Measurements from ENCODE around the gene RPL37. TPM values are rescaled to one million over a fixed set of nuclear protein-coding genes. Genes with fewer than 3 reads are reported as not detected.
"Not testable (repeated sequence)": the region's sequence is repeated elsewhere in the genome, so short reads cannot be mapped to it uniquely, and the experiment has no call there.

Gene RPL37
- total RNA-seq, 1 experiment from 2014 or later, result 565 TPM

DNA sequence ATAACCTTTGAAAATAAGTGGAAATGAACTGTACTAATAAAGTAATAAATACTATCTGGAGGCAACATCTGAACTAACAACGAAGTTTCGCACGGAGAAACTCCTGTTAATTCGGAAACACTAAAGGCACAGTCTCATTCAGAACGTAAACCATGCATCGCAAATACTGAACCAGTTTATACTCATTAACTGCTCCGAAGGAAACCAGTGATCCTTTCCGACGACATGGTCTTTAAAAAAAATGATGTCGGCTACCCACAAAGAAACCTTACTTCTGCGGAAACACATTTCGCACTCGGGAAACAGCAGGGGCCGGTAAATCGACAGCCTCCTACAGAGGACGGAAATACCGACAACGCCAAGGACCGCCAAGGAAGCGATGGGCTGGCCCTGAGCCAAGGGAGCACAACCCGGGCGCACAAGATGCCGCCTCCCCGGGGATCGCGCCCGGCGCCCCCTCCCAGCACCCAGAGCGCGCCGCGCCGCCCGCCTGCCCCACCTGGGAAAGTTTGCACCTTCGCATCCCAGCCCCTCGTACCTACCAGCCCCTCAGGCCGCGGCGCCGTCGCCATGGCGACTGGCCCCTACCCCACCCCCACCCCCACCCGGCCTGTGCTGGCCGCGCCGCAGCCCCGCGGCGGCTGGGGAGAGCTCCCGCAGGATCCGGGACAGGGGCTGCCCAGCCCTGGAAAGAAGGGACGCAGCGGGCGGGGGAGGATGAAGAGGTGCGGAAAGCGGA lies 37.6 kb downstream of the RPL37 start:
- DNase-seq (ENCODE audit: low read depth), result peak; percentile 68

DNA sequence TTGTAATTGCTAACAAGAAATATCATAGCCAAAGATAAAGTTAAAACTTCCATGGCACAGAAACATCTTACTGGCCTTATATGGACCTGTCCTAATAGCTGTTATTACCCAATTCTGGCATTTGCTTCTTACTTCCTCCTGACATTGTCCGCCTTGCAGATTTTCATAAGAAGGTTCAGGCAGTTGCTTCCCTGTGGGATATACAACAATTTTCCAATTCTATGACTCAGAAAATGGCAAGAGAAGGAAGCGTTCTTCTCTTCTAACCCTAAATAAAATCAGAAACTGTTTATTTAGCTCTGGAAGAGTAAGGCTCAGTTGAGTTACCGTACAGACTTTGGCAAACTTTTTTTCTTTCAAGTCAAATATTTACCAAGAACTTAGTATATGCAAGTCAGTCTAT lies 38.5 kb downstream of the RPL37 start:
- DNase-seq (ENCODE audit: low read depth), result peak; percentile 16

DNA sequence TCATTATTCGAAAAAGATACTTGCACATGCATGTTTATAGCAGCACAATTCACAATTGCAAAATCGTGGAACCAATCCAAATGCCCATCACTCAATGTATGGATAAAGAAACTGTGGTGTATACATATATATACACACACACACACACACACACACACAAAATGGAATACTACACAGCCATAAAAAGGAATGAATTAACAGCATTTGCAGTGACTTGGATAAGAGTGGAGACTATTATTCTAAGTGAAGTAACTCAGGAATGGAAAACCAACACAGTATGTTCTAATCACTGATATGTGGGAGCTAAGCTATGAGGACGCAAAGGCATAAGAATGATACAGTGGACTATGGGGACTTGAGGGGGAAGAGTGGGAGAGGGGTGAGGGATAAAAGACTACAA lies 40.1 kb downstream of the RPL37 start:
- DNase-seq (ENCODE audit: low read depth), result not testable (repeated sequence)

DNA sequence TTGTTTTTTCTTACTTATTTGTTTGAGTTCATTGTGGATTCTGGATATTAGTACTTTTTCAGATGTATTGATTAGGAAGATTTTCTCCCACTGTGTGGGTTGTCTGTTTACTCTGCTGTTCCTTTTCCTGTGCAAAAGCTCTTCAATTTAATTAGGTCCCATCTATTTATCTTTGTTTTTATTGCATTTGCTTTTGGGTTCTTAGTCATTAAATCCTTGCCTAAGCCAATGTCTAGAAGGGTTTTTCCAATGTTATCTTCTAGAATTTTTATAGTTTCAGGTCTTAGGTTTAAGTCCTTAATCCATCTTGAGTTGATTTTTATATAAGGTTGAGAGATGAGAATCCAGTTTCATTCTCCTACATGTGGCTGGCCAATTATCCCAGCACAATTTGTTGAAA lies 40.7 kb downstream of the RPL37 start:
- not testable (repeated sequence) for DNase-seq (ENCODE audit: low read depth)

DNA sequence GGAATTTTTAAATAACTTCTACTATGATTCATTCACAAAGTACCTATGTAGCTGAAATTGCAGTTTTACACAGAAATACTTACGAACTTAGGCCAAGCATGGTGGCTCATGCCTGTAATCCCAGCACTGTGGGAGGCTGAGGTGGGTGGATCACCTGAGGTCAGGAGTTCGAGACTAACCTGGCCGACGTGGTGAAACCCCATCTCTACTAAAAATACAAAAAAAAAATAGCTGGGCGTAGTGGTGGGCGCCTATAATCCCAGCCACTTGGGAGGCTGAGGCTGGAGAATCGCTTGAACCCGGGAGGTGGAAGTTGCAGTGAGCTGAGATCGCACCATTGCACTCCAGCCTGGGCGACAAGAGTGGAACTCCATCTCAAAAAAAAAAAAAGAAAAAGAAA lies 42.3 kb downstream of the RPL37 start:
- DNase-seq (ENCODE audit: low read depth), result not testable (repeated sequence)

DNA sequence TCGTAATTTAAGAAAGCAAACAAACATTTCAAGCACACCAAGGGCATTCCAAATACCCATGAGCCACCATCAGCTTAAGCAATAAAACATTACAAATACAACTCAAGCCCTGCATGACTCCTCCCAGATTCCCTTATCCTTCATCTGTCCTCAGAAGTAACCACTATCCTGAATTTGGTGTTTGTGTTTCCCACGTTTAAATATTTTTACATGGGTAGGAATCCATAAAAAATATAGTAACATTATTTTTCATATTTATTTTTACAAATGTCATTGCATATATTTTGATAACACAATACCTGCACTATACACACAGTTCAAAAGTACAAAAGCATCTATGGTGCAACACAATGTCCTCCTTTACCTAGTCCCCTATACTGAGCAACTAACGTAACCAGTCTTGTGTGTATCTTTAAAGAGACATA lies 43.3 kb downstream of the RPL37 start:
- no peak for DNase-seq (ENCODE audit: low read depth)

DNA sequence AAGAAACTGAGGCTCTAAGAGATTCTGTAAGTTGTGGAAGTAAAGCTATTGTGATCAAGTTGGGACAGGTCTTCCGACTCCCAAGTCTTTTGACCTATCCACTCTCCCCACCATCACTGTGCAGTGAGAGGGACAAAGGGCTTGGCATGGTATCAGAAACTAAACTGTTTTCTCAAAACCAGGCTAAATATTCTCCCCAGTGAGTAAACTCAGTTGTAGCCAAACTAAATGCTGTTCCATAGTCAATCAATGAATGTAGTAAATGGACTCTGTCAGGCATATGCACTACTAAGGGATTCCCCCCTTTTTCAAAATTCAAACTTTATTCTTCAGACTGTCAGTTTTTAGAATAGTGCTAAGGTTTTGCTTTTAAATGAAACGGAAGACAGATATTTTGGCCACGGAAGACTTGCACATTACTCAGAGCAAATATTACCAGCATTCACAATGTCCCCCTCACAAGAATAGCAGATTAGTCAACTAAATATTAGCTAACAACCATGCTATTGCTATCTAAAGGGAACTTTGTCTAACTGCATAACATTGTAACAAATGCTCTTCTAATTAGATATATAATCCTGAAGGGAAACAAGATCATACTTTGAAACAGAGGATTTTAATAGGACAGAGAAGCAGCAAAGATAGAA lies 44.0 kb downstream of the RPL37 start:
- no peak for DNase-seq (ENCODE audit: low read depth)

DNA sequence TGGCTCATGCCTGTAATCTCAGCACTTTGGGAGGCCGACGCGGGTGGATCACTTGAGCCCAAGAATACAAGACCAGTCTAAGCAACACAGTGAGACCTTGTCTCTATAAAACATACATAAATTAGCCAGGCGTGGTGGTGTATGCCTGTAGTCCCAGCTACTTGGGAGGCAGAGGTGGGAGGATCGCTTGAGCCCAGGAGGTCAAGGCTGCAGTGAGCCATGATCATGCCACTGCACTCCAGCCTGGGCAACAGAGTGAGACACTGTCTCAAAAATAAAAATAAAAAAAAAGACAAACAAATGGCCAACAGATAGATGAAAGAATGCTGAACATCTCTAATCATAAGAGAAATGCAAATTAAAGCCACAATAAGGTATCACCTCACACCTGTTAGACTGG lies 46.1 kb downstream of the RPL37 start:
- DNase-seq (ENCODE audit: low read depth), result not testable (repeated sequence)

DNA sequence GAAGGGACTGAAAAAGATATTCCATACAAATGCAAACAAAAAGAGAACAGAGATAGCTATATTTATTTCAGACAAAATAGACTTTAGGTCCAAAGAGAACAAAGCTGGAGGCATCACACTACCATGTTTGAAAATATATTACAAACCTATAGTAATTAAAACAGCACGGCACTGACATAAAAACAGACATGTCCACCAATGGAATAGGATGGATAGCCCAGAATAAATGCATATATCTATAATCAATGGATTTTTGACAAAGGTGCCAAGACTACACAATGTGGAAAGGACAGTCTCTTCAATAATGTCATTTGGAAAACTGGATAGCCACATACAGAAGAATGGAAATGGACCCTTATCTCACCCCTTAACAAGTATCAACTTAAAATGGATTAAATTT lies 47.0 kb downstream of the RPL37 start:
- DNase-seq (ENCODE audit: low read depth), result no peak

DNA sequence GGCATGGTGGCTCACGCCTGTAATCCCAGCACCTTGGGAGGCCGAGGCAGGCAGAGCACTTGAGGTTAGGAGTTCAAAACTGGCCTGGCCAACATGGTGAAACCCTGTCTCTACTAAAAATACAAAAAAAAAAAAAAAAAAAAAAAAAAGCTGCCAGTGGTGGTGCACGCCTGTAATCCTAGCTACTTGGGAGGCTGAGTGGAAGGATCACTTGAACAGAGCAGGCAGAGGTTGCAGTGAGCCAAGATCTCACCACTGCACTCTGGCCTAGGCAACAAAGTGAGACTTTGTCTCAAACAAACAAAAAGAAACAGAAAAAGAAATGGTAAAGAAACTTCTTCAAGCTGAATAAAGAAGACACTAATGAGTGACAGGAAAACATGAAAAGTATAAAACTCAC lies 48.4 kb downstream of the RPL37 start:
- DNase-seq (ENCODE audit: low read depth), result not testable (repeated sequence)

DNA sequence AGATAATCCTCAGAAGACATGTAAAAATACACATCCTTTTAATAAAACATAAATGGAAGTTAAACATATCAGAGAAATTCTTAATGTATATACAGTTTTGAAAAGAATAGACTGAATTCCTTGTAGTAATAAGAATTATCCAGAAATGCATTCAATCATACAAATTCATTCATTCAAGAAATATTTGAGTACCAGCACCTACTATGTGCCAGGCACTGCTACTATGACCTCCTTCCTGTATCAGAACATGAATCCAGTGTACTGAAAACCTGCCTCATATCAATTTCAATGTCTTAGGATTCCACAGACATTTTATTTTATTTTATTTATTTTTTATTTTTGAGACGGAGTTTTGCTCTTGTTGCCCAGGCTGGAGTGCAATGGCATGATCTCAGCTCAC lies 50.1 kb downstream of the RPL37 start:
- no peak for DNase-seq (ENCODE audit: low read depth)

DNA sequence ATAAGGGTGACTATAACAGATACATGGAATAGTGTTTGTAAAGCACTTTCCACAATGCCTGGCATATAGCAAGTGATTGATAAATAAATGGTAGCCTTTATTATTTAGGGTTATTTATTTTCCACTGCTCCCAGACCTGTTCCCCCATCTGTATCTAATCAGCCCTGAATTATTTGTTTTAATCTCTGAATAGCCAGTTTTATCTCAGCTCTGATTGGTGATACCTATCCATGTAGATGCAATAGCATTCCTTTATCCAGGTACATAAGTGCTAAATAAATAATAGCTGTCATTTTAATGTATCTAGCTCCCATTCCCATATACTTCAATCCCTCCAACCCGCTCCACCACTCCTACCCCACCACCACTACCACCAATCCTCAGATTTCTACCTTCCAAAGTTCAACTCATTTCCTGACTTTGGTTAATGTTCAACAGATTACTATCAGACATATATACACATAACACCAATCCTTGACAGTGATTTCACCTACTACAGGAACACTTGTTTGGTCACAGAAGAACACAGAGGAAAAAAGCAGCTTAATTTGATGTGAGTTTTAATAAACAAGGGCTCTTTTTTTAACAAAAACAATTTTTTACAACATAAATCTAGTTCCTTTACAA lies 50.9 kb downstream of the RPL37 start:
- DNase-seq (ENCODE audit: low read depth), result no peak

DNA sequence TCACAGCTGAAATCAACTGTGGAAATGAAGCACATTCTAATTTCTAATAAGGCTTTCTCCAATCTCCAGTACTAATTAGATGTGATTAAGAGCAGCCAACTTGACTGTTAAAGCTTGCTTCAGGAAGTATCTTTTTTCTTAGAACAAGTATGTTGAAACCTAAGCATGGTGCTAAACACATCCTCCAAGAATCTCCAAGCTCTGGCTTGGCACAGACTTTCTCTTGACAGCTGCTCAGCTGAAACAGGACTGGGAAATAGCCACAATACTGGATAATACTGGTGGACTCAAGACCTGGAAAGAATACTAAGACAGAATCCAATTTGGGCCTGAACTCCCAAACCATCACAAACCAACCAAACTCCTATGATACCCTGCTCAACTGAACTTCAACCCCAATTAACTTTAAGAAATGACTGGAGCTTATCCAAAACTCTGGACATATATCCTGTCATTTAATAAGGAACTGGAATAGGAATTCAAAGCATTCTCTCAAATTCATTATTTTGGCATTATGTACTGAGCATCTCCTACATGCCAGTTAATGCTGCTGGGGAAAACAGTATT lies 53.1 kb downstream of the RPL37 start:
- DNase-seq (ENCODE audit: low read depth), result no peak

DNA sequence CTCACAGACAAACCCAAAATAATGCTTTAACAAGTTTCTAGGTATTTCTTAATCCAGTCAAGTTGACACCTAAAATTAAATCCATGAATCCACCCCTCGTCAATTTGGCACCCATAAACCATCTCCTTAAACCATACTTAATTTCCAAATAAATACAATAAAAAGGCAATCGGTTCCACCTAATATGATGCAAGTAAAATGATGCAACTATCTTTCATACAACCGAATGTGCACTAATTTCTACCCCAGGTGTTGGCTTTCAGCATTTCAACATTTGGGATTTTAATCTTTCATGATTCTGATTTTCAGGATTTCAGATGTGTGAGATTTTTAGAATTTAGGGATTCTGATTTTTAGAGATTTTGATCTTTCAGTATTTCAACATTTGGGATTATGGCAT lies 54.2 kb downstream of the RPL37 start:
- no peak for DNase-seq (ENCODE audit: low read depth)

DNA sequence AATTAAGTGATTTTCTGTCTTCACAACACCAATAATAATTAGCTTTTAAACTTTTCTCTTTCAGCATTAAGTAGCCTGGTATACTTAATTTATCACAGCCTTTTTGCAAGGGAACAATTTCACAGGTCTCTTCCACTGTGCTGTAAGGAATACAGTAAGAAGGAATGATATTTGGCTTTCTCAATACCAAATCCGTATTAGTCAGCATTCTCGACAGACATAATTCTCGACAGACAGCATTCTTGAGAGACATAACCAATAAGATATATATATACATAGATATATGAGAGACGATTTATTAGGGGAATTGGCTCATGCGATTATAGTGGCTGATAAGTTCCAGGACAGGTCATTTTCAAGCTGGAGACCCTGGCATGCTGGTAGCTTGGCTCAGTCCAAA lies 54.8 kb downstream of the RPL37 start:
- DNase-seq (ENCODE audit: low read depth), result no peak

DNA sequence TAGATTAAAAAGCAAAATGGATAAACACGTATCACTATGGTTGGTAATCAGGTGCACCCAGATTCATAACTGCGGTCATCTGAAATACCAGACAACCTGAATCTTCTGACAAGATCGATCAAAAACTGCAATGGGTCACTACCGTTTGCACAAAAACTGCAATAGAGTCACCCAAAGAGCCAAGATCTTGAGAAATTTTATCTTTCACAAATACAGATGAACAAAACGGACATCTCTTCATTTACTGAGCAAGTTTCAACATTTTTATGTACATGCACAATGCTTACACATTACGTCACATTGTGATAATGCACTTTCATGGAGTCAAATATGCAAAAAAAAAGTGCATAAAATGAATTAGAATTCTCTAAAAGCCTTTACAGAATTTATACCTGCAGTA lies 55.5 kb downstream of the RPL37 start:
- DNase-seq (ENCODE audit: low read depth), result no peak

DNA sequence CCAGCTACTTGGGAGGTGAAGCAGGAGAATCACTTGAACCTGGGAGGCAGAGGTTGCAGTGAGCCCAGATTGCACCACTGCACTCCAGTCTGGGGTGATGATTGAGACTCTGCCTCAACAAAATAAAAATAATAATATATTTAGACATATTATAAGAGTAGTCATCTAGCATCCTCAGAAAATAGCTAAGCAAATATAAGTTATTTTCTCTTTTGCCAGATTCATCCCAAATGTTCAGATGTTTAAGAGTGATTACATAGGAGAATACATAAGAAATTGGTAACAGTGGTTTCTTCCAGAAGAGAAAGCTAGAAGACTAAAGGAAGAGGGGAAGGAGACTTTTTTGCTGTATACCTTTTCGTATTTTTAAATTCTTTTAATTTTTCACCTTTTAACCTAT lies 56.9 kb downstream of the RPL37 start:
- DNase-seq (ENCODE audit: low read depth), result no peak

DNA sequence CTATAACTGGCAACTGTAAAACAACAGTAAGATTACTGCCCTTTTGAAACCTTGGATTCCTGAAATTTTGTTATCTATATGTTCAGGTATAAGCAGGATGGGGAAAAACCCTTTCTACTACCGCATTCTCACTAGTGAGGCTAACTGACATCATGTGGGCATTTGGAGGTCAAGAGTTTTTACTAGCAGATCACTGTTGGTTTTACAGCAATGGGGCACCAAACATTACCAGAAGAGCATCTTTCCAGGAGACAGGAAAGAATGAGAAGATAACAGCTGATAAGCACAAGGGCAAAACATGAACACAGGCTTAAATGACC lies 58.4 kb downstream of the RPL37 start:
- no peak for DNase-seq (ENCODE audit: low read depth)

DNA sequence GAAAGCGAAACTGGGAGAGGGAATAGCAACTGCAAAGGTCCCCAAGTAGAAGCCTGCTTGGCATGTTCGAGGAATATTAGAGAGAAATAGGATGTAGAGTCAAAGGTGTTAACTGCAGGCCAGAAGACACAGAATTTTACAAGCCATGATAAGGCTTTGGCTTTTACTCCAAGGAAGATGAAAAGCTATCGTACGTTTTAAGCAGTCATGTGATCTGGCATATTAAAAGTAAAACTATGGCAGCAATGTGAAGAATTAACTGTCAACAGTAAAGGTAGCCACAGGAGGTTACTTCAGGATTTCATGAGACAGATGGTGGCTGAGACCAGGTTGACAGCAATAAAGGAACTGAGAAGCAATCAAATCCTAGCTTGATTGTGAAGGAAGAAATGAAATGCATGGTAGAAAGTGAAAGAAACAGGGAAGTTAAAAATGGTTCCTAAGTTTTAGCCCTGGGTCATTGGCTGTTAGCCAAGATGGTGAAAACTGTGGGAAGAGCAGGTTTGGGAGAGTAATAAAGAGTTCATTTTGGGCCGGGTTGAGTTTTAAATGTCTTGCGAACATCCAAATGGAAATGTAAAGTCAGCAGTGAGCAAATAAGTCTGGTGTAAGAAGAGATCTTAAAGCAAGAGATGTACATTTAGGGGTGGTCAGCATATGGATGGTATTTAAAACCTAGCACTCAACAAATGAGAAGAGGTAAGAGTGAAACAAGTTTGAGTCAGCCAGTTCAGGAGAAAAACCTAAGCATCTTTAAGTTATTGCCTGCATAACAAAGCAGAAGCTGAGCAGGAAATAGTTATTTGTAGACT lies 59.0 kb downstream of the RPL37 start:
- DNase-seq (ENCODE audit: low read depth), result peak; percentile 46
